ENCODE data around the gene FRRS1. TPM values are rescaled to one million over a fixed set of nuclear protein-coding genes. Genes with fewer than 3 reads are reported as not detected.

Gene FRRS1
- total and polyA plus RNA-seq, 2 experiments from 2014 or later, result 0.13 to 3.9 TPM

- Histone ChIP-seq H3K9me2 (ENCODE audit: insufficient read depth) (no peaks in the 10 kb centered on the region), H3K4me3 (no peak overlapping the region), H3K9ac (no peak overlapping the region), H3K79me2 (ENCODE audit: insufficient read depth) (no peaks in the 10 kb centered on the region), H3K9me3 (ENCODE audit: low read depth) (no peaks in the 10 kb centered on the region), H3K27me3 (replicated peaks; ENCODE audit: insufficient read depth) (no peaks in the 10 kb centered on the region), H3K36me3 (ENCODE audit: low read depth) (no peaks in the 10 kb centered on the region), H3K4me1 (ENCODE audit: insufficient read depth) (peaks cover 26% of the 10 kb centered on the region), H3F3A (ENCODE audit: insufficient read depth) (peaks cover 12% of the 10 kb centered on the region), H2AFZ (no peak overlapping the region), H3K27ac (no peak overlapping the region), H3K4me2 (ENCODE audit: unreplicated experiment) (peak overlapping the region; percentile 33), H4K20me1 (ENCODE audit: insufficient read depth) (no peaks in the 10 kb centered on the region)
- 91 to 95% methylated on average over 1 of the region's 1 CpG for WGBS, 2 experiments (ENCODE audit: low coverage in 1 of 2, low lambda C conversion rate in 2 of 2, missing lambda C conversion rate in 2 of 2)
- peak; percentile 50 for DNase-seq
- TF ChIP-seq EZH2phosphoT487 (IDR thresholded peaks at IDR 0.05; ENCODE audit: insufficient read depth, low read depth), result no peak
- TF ChIP-seq EZH2 (IDR thresholded peaks at IDR 0.05; ENCODE audit: insufficient read depth, poor library complexity, severe bottlenecking), result no peak
- in situ Hi-C loops (cut with MboI), result loop anchor here (25.0 kb wide), 1 partner anchor 193 kb away; no protein-coding TSS in a partner anchor
Measured at GRCh38 chr1:99680270-99680669, 86.2 kb downstream of the FRRS1 start.

- H3K9ac ChIP-seq, result no peak overlapping the region
- H3K79me2 ChIP-seq (ENCODE audit: insufficient read depth), result no peaks in the 10 kb centered on the region
- H3K4me3 ChIP-seq, result no peak overlapping the region
- H3K9me3 ChIP-seq (ENCODE audit: low read depth), result no peaks in the 10 kb centered on the region
- H3K36me3 ChIP-seq (ENCODE audit: low read depth), result no peaks in the 10 kb centered on the region
- no peak overlapping the region for H2AFZ ChIP-seq
- no peak overlapping the region for H3K4me2 ChIP-seq (ENCODE audit: unreplicated experiment)
- no peaks in the 10 kb centered on the region for H3K27me3 ChIP-seq (replicated peaks; ENCODE audit: insufficient read depth)
- TF ChIP-seq EZH2phosphoT487 (IDR thresholded peaks at IDR 0.05; ENCODE audit: insufficient read depth, low read depth) (no peak), EZH2 (IDR thresholded peaks at IDR 0.05; ENCODE audit: insufficient read depth, poor library complexity, severe bottlenecking) (no peak)
- in situ Hi-C loops (cut with MboI), result loop anchor here (25.0 kb wide), 1 partner anchor 190 kb away; no protein-coding TSS in a partner anchor
- H3F3A ChIP-seq (ENCODE audit: insufficient read depth), result peaks cover 10% of the 10 kb centered on the region
- no peaks in the 10 kb centered on the region for H3K9me2 ChIP-seq (ENCODE audit: insufficient read depth)
- no peak for DNase-seq
- H4K20me1 ChIP-seq (ENCODE audit: insufficient read depth), result no peaks in the 10 kb centered on the region
- no peak overlapping the region for H3K27ac ChIP-seq
- 79 to 81% methylated on average over 2 of the region's 2 CpGs for WGBS, 2 experiments (ENCODE audit: low coverage in 1 of 2, low lambda C conversion rate in 2 of 2, missing lambda C conversion rate in 2 of 2)
- H3K4me1 ChIP-seq (ENCODE audit: insufficient read depth), result peaks cover 24% of the 10 kb centered on the region
Measured at GRCh38 chr1:99677416-99677815, 89.0 kb downstream of the FRRS1 start.

GRCh38 chr1:99676876-99677275, 89.6 kb downstream of the FRRS1 start:
- peaks cover 22% of the 10 kb centered on the region for H3K4me1 ChIP-seq (ENCODE audit: insufficient read depth)
- no peak overlapping the region for H3K4me2 ChIP-seq (ENCODE audit: unreplicated experiment)
- H4K20me1 ChIP-seq (ENCODE audit: insufficient read depth), result no peaks in the 10 kb centered on the region
- H3K4me3 ChIP-seq, result no peak overlapping the region
- no peaks in the 10 kb centered on the region for H3K9me3 ChIP-seq (ENCODE audit: low read depth)
- DNase-seq, result no peak
- no peak overlapping the region for H3K9ac ChIP-seq
- H3K36me3 ChIP-seq (ENCODE audit: low read depth), result no peaks in the 10 kb centered on the region
- in situ Hi-C loops (cut with MboI), result loop anchor here (25.0 kb wide), 1 partner anchor 190 kb away; no protein-coding TSS in a partner anchor
- H2AFZ ChIP-seq, result no peak overlapping the region
- no peaks in the 10 kb centered on the region for H3K9me2 ChIP-seq (ENCODE audit: insufficient read depth)
- TF ChIP-seq EZH2phosphoT487 (IDR thresholded peaks at IDR 0.05; ENCODE audit: insufficient read depth, low read depth), result no peak
- TF ChIP-seq EZH2 (IDR thresholded peaks at IDR 0.05; ENCODE audit: insufficient read depth, poor library complexity, severe bottlenecking), result no peak
- peaks cover 6% of the 10 kb centered on the region for H3F3A ChIP-seq (ENCODE audit: insufficient read depth)
- no peak overlapping the region for H3K27ac ChIP-seq
- no peaks in the 10 kb centered on the region for H3K79me2 ChIP-seq (ENCODE audit: insufficient read depth)
- no peaks in the 10 kb centered on the region for H3K27me3 ChIP-seq (replicated peaks; ENCODE audit: insufficient read depth)

- no peak for TF ChIP-seq EZH2 (IDR thresholded peaks at IDR 0.05; ENCODE audit: insufficient read depth, poor library complexity, severe bottlenecking)
- no peak for TF ChIP-seq EZH2phosphoT487 (IDR thresholded peaks at IDR 0.05; ENCODE audit: insufficient read depth, low read depth)
- no peak overlapping the region for H3K27ac ChIP-seq
- no peaks in the 10 kb centered on the region for H3K9me3 ChIP-seq (ENCODE audit: low read depth)
- no peak overlapping the region for H3K4me2 ChIP-seq (ENCODE audit: unreplicated experiment)
- H2AFZ ChIP-seq, result no peak overlapping the region
- peaks cover 20% of the 10 kb centered on the region for H3K4me1 ChIP-seq (ENCODE audit: insufficient read depth)
- DNase-seq, result no peak
- no peaks in the 10 kb centered on the region for H3K79me2 ChIP-seq (ENCODE audit: insufficient read depth)
- H3K27me3 ChIP-seq (replicated peaks; ENCODE audit: insufficient read depth), result no peaks in the 10 kb centered on the region
- in situ Hi-C loops (cut with MboI), result loop anchor here (25.0 kb wide), 1 partner anchor 189 kb away; no protein-coding TSS in a partner anchor
- no peaks in the 10 kb centered on the region for H3K9me2 ChIP-seq (ENCODE audit: insufficient read depth)
- H3K9ac ChIP-seq, result no peak overlapping the region
- no peaks in the 10 kb centered on the region for H3K36me3 ChIP-seq (ENCODE audit: low read depth)
- WGBS, 2 experiments (ENCODE audit: low coverage in 1 of 2, low lambda C conversion rate in 2 of 2, missing lambda C conversion rate in 2 of 2), result 100% methylated on average over 1 of the region's 1 CpG
- H4K20me1 ChIP-seq (ENCODE audit: insufficient read depth), result no peaks in the 10 kb centered on the region
- no peak overlapping the region for H3K4me3 ChIP-seq
- H3F3A ChIP-seq (ENCODE audit: insufficient read depth), result 0 out of 2 replicates have a peak, but pooled peaks cover 3% of the 10 kb centered on the region
Measured at GRCh38 chr1:99675994-99676393, 90.4 kb downstream of the FRRS1 start.

- Histone ChIP-seq H4K20me1 (ENCODE audit: insufficient read depth) (no peaks in the 10 kb centered on the region), H3K27ac (no peak overlapping the region), H3K36me3 (ENCODE audit: low read depth) (no peaks in the 10 kb centered on the region), H3F3A (ENCODE audit: insufficient read depth) (0 out of 2 replicates have a peak, but pooled peaks cover 3% of the 10 kb centered on the region), H3K4me3 (no peak overlapping the region), H2AFZ (no peak overlapping the region), H3K4me1 (ENCODE audit: insufficient read depth) (peaks cover 15% of the 10 kb centered on the region), H3K9me3 (ENCODE audit: low read depth) (no peaks in the 10 kb centered on the region), H3K4me2 (ENCODE audit: unreplicated experiment) (no peak overlapping the region), H3K79me2 (ENCODE audit: insufficient read depth) (no peaks in the 10 kb centered on the region), H3K9me2 (ENCODE audit: insufficient read depth) (no peaks in the 10 kb centered on the region), H3K9ac (no peak overlapping the region), H3K27me3 (replicated peaks; ENCODE audit: insufficient read depth) (no peaks in the 10 kb centered on the region)
- DNase-seq, result no peak
- TF ChIP-seq EZH2 (IDR thresholded peaks at IDR 0.05; ENCODE audit: insufficient read depth, poor library complexity, severe bottlenecking) (no peak), EZH2phosphoT487 (IDR thresholded peaks at IDR 0.05; ENCODE audit: insufficient read depth, low read depth) (no peak)
- in situ Hi-C loops (cut with MboI), result loop anchor here (25.0 kb wide), 1 partner anchor 188 kb away; no protein-coding TSS in a partner anchor
Measured at GRCh38 chr1:99675292-99675691, 91.1 kb downstream of the FRRS1 start.

All from GM23248 (cell line).